Sciatic nerve (tissue), 2 donors: ENCODE data around the gene PLOD3. TPM values are rescaled to one million over a fixed set of nuclear protein-coding genes. Genes with fewer than 3 reads are reported as not detected.

Experiments used
- ATAC-seq: fragments of 200-7000 bp; cut with Tn5 transposase; one replicate; pipeline ENCODE4 v1.9.1; 2020; ENCODE audit warnings: mild to moderate bottlenecking, moderate library complexity
- DNase-seq: peaks from one replicate; pipeline ENCODE4 v3.0.0-alpha.2; 2020; ENCODE audit warnings: low spot score
- intact Hi-C: fragments of 100-400 bp; cut with DNase I; formaldehyde crosslinking; loops from one replicate; pipeline ENCODE4 v1.14.2; 2022
- total RNA-seq: library from RNA; stranded (reverse); fragmentation: NEBNext Ultra II Directional; extraction: Animal tissue kit (Norgen Biotek cat#: 25700); gene quantifications from one replicate; pipeline ENCODE4 v1.2.1, GENCODE V29; 2021
- donor health status: DM: no; HTN: no; CAD: no.
- donor health status: DM: no; HTN: no; CAD: no.

Gene PLOD3
- total RNA-seq, 1 donor from 2014 or later: 89.7 TPM

DNA sequence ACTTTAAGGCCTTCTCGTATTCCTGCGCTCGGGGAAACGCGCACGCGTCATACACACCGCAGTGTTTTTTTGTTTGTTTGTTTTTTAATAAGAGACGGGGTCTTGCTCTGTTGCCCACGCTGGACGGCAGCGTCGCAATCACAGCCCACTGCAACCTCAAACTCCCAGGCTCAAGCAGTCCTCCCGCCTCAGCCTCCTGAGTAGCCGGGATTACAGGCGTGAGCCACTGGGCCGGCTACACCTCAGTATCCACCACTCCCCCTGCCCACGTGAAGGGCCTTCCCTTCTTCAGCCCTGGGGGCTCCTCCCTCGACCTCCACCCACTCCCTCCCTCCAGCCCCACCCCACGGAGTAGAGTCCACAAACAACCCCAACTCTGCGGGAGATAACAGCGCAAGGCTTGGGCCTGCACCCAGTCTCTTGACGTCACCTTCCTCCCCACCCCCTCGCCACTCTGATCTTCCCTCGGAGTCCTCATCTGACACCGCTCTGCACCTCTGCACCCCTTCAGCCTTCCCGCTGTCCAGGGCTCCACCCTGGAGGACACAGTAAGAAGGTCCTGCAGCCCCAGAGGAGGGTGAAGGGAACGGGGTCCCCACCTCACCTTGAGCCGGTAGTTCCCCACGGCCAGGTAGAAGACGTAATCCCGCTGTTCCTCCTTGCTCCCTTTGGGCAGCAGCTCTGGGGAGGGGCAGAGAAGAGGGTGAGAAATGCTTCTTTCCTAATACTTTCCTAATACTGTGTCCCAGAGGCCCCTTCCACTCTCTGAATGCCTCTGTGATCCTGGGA, 23.0 kb upstream of the PLOD3 start:
- no peak for DNase-seq
- intact Hi-C loops: no loop called here
- no peak for ATAC-seq

DNA sequence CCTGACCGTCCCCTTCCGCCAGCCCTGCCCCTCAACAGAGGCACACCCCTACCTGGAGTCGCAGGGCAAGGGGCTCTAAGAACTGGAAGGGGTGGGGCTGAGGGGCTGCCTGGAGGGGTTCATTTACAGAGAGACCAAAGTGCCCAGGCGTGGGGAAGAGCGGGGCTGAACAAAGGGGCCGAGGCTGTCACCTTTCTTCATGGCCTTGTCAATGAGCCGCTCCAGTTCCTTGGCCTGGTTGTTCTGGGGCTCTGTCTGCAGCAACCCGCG, 22.5 kb upstream of the PLOD3 start:
- intact Hi-C loops: no loop called here
- no peak for ATAC-seq
- DNase-seq: no peak

GRCh38 chr7:101239191-101239950, 22.0 kb upstream of the PLOD3 start:
- no peak for ATAC-seq
- no peak for DNase-seq
- intact Hi-C loops: no loop called here

- no peak for ATAC-seq
- intact Hi-C loops: no loop called here
- no peak for DNase-seq
Measured at GRCh38 chr7:101238226-101239182, 21.1 kb upstream of the PLOD3 start.

- intact Hi-C loops: no loop called here
- ATAC-seq (peak; percentile 80), DNase-seq (peak; percentile 79)
Measured at GRCh38 chr7:101237206-101238067, 20.1 kb upstream of the PLOD3 start, which contains the start of gene CLDN15. Gene CLDN15 (minus strand): TSS chr7:101237802. CDS start chr7:101237581, 221 bp downstream.

GRCh38 chr7:101236292-101236835, 19.0 kb upstream of the PLOD3 start:
- intact Hi-C loops: no loop called here
- ATAC-seq (no peak), DNase-seq (no peak)

GRCh38 chr7:101235522-101235921, 18.1 kb upstream of the PLOD3 start:
- ATAC-seq: no peak
- DNase-seq: no peak
- intact Hi-C loops: no loop called here

DNA sequence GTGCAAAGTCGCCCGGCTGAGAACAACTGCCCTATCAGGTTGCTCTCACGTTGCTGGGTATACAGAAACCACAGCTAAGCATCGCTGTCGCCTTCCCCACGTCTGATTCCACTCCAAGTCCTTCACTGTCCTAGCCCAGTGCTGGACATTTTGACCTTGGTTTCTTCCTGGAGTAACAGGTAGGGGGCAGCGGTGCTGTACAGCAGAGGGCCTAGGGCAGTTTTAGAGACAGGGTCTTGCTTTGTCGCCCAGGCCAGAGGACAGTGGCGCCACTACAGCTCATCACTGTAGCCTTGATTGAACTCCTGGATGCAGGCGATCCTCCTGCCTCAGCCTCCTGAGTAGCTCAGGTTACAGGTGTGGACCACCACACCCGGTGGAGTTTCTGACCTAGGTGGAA, 17.7 kb upstream of the PLOD3 start:
- ATAC-seq (no peak), DNase-seq (no peak)
- intact Hi-C loops: no loop called here

DNA sequence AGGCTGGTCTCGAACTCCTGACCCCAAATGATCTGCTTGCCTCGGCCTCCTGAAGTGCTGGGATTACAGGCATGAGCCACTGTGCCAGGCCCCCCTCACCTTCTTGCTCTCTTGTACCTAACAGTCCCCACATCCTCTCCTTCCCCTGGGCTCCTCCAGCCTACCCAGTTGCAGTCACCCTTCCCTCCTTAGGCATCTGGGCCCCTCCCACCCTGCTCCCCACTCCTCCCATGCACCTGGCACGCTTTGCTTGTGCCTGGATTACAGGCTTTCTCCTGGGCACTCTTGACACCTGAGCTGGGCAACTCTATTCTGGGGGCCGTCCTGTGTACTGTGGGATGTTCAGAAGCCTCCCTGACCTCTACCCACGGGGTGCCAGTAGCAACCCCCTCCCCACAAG, 17.3 kb upstream of the PLOD3 start:
- no peak for ATAC-seq
- no peak for DNase-seq
- intact Hi-C loops: no loop called here

DNA sequence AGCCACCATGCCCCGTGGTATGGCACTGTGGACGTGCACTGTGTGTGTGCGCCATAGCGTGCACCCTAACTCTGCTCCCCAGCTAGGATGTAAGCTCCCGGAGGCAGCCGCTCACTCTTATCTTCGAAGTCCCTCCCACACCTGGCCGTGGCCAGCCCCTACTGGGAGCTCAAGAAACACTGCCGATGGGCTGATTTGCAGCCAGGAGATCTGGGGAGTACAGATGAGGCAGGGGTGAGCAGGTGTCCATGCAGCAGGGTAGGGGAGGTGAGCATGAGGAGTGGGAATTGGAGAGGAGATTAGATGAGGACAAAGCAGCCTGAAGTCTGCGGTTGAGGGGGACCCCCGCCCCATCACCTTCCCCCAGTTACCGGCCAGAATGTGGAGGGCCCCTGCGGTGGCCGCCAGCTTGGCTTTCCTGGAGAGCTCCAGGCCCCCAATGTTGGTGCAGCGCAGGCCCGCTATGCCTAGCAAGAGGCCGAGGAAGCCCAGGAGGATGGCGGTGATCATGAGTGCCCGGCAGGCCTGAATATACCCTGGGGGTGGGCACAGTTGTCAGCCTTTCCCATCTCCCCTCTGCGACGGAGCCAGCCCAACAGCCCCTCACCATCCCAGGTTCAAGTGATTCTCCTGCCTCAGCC, 16.6 kb upstream of the PLOD3 start:
- no peak for ATAC-seq
- no peak for DNase-seq
- intact Hi-C loops: no loop called here

DNA sequence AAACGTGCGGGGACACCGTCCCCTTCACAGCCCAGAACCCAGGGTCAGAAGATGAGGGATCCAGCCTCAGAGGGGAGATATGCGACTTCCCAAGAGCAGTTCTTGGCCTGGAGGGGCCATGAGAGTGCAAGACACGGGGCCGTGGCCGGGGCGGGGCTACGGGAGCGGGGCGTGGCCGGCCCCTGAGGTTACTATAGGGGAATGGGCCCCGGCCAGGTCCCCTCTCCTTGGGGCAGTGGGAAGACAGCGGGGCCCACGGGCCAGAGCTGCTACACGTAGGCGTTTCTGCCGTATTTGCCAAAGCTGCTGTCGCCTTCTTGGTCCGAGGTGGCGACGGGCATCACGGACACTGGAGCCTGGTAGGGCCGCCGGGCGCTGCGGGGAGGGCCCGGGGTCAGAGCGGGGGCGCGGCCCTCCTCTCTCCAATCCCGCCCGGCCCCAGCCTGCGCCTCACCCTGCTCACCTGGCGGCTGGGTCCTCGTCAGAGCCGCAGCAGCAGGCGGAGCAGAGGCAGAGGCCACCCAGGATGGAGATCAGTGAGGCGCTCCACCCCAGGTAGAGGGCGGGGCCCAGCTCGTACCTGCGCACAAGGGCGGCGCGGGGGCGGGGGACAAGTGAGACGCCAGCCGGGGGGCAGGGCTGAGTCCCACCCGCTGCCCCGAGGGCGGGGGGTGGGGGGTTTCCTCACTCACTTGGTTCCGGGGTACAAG, 14.9 kb upstream of the PLOD3 start:
- intact Hi-C loops: no loop called here
- ATAC-seq (peak; percentile 36), DNase-seq (no peak)

GRCh38 chr7:101231644-101232043, 14.3 kb upstream of the PLOD3 start:
- intact Hi-C loops: no loop called here

GRCh38 chr7:101226721-101227120, 9.3 kb upstream of the PLOD3 start:
- intact Hi-C loops: no loop called here

More at GRCh38 chr7:101231644-101232043, 14.3 kb upstream of the PLOD3 start:
- ATAC-seq (no peak), DNase-seq (no peak)

DNA sequence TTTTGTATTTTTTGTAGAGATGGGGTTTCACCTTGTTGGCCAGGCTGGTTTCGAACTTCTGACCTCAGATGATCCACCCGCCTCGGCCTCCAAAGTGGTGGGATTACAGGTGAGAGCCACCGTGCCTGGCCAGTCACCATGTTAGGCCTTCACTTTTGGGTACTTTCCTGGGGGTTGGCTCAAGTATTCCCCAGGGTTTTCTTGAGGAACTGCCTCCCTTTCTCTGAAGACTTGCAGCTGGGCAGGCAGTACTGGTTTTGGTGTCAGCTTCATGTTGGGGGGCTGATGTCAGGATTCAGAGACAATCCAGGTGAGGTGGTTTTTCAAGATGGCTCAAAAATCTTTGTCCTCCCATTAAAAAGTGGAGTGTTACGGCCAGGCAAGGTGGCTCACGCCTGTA, 8.3 kb upstream of the PLOD3 start:
- DNase-seq: no peak
- ATAC-seq: no peak
- intact Hi-C loops: no loop called here

More at GRCh38 chr7:101226721-101227120, 9.3 kb upstream of the PLOD3 start:
- DNase-seq: no peak
- ATAC-seq: no peak

GRCh38 chr7:101223528-101223927, 6.1 kb upstream of the PLOD3 start:
- intact Hi-C loops: no loop called here
- ATAC-seq: no peak

DNA sequence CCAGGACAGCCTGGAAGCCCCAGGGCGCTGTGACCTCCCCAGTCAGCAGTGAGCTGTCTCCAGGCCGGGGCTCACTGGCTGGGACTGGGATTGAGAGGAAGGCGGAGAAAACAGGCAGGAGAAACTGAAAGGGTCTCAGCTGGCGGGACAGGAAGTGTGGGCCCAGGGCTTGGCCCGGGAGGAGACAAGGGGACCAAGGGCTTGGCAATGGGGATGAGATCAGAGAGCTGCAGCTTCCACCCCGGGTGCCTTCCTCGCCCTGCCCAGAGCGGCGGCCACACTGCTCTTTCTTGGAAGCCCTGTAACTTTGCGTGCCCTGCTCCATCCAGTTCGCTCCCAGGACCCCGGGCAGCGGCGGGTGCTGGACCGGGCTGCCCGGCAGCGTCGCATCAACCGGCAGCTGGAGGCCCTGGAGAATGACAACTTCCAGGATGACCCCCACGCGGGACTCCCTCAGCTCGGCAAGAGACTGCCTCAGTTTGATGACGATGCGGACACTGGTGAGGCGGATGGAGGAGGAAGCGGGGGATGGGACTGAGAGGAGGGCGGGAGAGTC, 5.0 kb upstream of the PLOD3 start:
- intact Hi-C loops: no loop called here
- no peak for ATAC-seq
- DNase-seq: no peak

More at GRCh38 chr7:101223528-101223927, 6.1 kb upstream of the PLOD3 start:
- no peak for DNase-seq

DNA sequence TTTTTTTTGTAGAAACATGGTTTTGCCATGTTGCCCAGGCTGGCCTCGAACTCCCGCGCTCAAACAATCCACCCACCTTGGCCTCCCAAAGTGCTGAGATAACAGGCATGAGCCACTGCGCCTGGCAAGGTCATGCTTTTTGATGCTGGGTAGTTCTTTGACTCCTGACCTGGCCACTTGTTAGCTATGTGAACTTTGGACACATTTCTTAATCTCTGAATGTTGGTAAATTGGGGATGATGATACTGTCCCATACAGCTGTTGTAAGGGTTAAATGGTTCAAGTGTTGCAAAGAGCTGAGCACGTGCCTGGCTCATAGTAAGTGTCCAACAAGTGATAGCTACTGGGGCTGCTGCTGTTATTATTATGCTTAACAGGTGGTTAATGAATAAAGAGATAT, 2.9 kb upstream of the PLOD3 start:
- intact Hi-C loops: no loop called here
- ATAC-seq: no peak

More for the DNA sequence above, 2.9 kb upstream of the PLOD3 start:
- no peak for DNase-seq
